Right lobe of liver (tissue), 6 donors: Measurements from ENCODE around the gene CCDC38. TPM values are rescaled to one million over a fixed set of nuclear protein-coding genes. Genes with fewer than 3 reads are reported as not detected.

ENCODE experiments used
- ATAC-seq, 4 donors: fragments of 200-7000 bp; cut with Tn5 transposase; one replicate each; pipeline ENCODE4 v1.9.1; 2020; ENCODE audit warnings: mild to moderate bottlenecking in 4 of 4, moderate library complexity in 4 of 4
- DNase-seq, 3 donors: peaks; one replicate each; pipeline ENCODE4 v3.0.0-alpha.2; 2020
- H3K27ac ChIP-seq, 3 donors: fragments of 200-600 bp; one replicate each; pipeline ENCODE4 v1.8.0; 2022
- H3K27me3 ChIP-seq, 2 donors: fragments of 200-600 bp; one replicate each; pipeline ENCODE4 v1.8.0; 2022
- H3K36me3 ChIP-seq, 4 donors: fragments of 200-600 bp; sonication (generic) in 1 of 4; one replicate each; pipeline versions ENCODE4 v1.5.1 to v1.8.0; 2017 to 2022; ENCODE audit warnings: control low read depth in 1 of 4
- H3K4me1 ChIP-seq, 4 donors: fragments of 200-600 bp; sonication (generic) in 1 of 4; one replicate each; pipeline versions ENCODE4 v1.5.1 to v1.8.0; 2017 to 2022; ENCODE audit warnings: control low read depth in 1 of 4
- H3K4me3 ChIP-seq, 3 donors: fragments of 200-600 bp; one replicate each; pipeline ENCODE4 v1.8.0; 2022
- H3K9me3 ChIP-seq, 4 donors: fragments of 200-600 bp; sonication (generic) in 1 of 4; one replicate each; pipeline versions ENCODE4 v1.5.1 to v1.8.0; 2017 to 2022; ENCODE audit warnings: control low read depth in 1 of 4
- CTCF ChIP-seq, 4 donors: fragments of 200-600 bp in 3 of 4; fragments of 450-650 bp in 1 of 4; IDR thresholded peaks; one replicate each; pipeline versions ENCODE4 v1.5.1 to v1.8.0; 2016 to 2022; ENCODE audit warnings: antibody characterized with exemption in 4 of 4, mild to moderate bottlenecking in 2 of 4
- POLR2A ChIP-seq: fragments of 450-650 bp; IDR thresholded peaks from one replicate; pipeline ENCODE4 v1.6.1; 2017; ENCODE audit warnings: antibody characterized with exemption, mild to moderate bottlenecking
- WGBS: methylation state at CpG from one replicate; pipeline ENCODE4 v1.1.6; 2018; ENCODE audit warnings: low coverage, low lambda C conversion rate; ENCODE audit not compliant: insufficient coverage; ENCODE audit errors: missing lambda C conversion rate; 5-methylcytosine and 5-hydroxymethylcytosine counted together
- intact Hi-C, 2 donors: fragments of 100-400 bp; cut with DNase I; formaldehyde crosslinking; loops; one replicate each; pipeline versions ENCODE4 v1.11.2 to v1.14.1; 2022
- total RNA-seq, 6 experiments: library from RNA; depleted of rRNA in 2 of 6; stranded (reverse); fragments of >200 nt in 2 of 6; fragmentation: NEBNext Ultra II Directional in 3 of 6; extraction: Animal tissue kit (Norgen Biotek cat#: 25700) in 3 of 6; gene quantifications; one replicate each; pipeline versions ENCODE4 v1.1.0 to v1.2.4, GENCODE V29; 2016 to 2023
- donor health status: DM: no; HTN: yes; CAD: no.
- donor health status: DM: no; HTN: no; CAD: no.
- donor health status: DM: no; HTN: no; CAD: no.
- donor health status: DM: no; HTN: yes; CAD: no.
- donor health status: DM: no; HTN: yes; CAD: no.

CCDC38 gene
- total RNA-seq, 6 experiments from 2014 or later = 0.19 to 1.8 (median 0.89) TPM

GRCh38 chr12:95978774-95979173, 36.4 kb upstream of the CCDC38 start:
- H3K36me3 ChIP-seq = peaks cover 0 to 14% (median 4%) of the 10 kb centered on the region in 4 donors
- H3K4me1 ChIP-seq = peaks cover 0 to 53% (median 9%) of the 10 kb centered on the region in 4 donors
- no peaks in the 10 kb centered on the region for H3K9me3 ChIP-seq
- ATAC-seq (no peak), DNase-seq (no peak)
- intact Hi-C loops = no loop called here
- H3K27ac ChIP-seq = peak overlapping the region in 1 of 3 donors; percentile 77
- H3K27me3 ChIP-seq = no peaks in the 10 kb centered on the region
- TF ChIP-seq CTCF (IDR thresholded peaks at IDR 0.05) = no peak
- no peak for TF ChIP-seq POLR2A
- H3K4me3 ChIP-seq = no peak overlapping the region
- 76% methylated on average over 3 of the region's 3 CpGs for WGBS

- TF ChIP-seq POLR2A (no peak), CTCF (IDR thresholded peaks at IDR 0.05) (no peak)
- Histone ChIP-seq H3K9me3 (no peaks in the 10 kb centered on the region), H3K4me1 (peaks cover 0 to 53% (median 9%) of the 10 kb centered on the region in 4 donors), H3K36me3 (peaks cover 0 to 14% (median 4%) of the 10 kb centered on the region in 4 donors), H3K27me3 (no peaks in the 10 kb centered on the region), H3K4me3 (no peak overlapping the region), H3K27ac (peak overlapping the region in 1 of 3 donors; percentile 77)
- DNase-seq (no peak), ATAC-seq (no peak)
- intact Hi-C loops = no loop called here
- 98% methylated on average over 5 of the region's 5 CpGs for WGBS
Measured at GRCh38 chr12:95978351-95978750, 35.9 kb upstream of the CCDC38 start.

GRCh38 chr12:95977764-95978305, 35.4 kb upstream of the CCDC38 start:
- H3K4me3 ChIP-seq = no peak overlapping the region
- no peaks in the 10 kb centered on the region for H3K27me3 ChIP-seq
- peak overlapping the region in 1 of 3 donors; percentile 77 for H3K27ac ChIP-seq
- H3K9me3 ChIP-seq = no peaks in the 10 kb centered on the region
- TF ChIP-seq POLR2A (no peak), CTCF (IDR thresholded peaks at IDR 0.05) (no peak)
- peaks cover 0 to 56% (median 11%) of the 10 kb centered on the region in 4 donors for H3K4me1 ChIP-seq
- 98% methylated on average over 8 of the region's 11 CpGs for WGBS
- intact Hi-C loops = no loop called here
- DNase-seq (no peak), ATAC-seq (peak in 1 of 4 donors; percentile 1)
- peaks cover 0 to 14% (median 5%) of the 10 kb centered on the region in 4 donors for H3K36me3 ChIP-seq

- Histone ChIP-seq H3K27ac (peak overlapping the region in 2 of 3 donors; percentile 56 to 77), H3K4me3 (no peak overlapping the region), H3K36me3 (peaks cover 0 to 9% (median 4%) of the 10 kb centered on the region in 4 donors), H3K4me1 (peaks cover 0 to 68% (median 13%) of the 10 kb centered on the region in 4 donors), H3K9me3 (no peaks in the 10 kb centered on the region), H3K27me3 (no peaks in the 10 kb centered on the region)
- peak; percentile 67 to 91 (median 86) for ATAC-seq
- peak; percentile 51 to 89 (median 78) for DNase-seq
- TF ChIP-seq POLR2A (no peak), CTCF (IDR thresholded peaks at IDR 0.05) (no peak)
- intact Hi-C loops = no loop called here
- WGBS = 13% methylated on average over 7 of the region's 8 CpGs
Measured at GRCh38 chr12:95976416-95976832, 34.0 kb upstream of the CCDC38 start.
